ENCODE measurements around the gene TPSB2.
"Not testable (repeated sequence)": the region's sequence is repeated elsewhere in the genome, so short reads cannot be mapped to it uniquely, and the experiment has no call there.

The TPSB2 gene

DNA sequence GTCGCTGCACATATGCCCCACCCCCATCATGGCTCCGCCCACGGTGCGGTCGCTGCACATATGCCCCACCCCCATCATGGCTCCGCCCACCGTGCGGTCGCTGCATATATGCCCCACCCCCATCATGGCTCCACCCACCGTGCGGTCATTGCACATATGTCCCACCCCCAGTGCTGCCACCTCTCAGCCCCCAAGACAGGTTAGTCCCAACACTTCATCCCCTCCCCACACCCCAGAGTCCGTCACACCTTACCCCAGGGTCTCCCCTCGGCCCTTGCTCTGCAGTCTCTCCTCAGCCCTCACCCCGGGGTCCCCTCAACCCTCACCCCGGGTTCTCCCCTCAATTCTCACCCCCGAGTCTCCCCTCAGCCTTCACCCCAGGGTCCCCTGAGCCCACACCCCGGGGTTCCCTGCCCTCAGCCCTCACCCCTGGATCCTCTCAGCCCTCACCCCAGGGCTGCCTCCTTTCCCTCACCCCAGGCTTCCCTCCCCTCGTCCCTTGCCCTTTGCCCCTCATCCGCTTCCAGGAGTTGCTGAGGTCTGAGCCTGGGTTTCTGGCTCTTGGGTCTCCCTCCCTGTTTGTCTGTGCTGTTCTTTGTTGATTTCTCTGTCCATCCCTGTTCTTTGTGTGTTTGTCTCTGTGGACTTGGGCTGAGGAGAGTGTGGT is 30.5 kb downstream of the TPSB2 start:
- DNase-seq, result no peak

DNA sequence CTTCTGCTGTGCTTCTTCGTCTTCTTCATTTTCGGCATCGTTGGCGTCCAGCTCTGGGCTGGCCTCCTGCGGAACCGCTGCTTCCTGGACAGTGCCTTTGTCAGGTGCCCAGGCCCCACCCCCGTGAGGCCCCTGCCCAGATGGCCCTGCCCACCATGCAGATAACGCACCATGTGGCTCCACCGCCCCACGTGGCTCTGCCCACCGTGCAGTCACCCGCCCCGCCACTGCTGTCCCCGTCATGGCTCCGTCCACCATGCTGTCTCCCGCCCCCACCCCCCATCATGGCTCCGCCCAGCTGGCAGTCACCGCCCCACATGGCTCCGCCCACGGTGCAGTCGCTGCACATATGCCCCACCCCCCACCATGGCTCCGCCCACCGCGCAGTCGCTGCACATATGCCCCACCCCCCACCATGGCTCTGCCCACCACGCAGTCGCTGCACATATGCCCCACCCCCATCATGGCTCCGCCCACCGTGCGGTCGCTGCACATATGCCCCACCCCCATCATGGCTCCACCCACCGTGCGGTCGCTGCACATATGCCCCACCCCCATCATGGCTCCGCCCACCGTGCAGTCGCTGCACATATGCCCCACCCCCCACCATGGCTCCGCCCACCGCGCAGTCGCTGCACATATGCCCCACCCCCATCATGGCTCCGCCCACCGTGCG is 31.2 kb downstream of the TPSB2 start:
- DNase-seq, result not testable (repeated sequence)

DNA sequence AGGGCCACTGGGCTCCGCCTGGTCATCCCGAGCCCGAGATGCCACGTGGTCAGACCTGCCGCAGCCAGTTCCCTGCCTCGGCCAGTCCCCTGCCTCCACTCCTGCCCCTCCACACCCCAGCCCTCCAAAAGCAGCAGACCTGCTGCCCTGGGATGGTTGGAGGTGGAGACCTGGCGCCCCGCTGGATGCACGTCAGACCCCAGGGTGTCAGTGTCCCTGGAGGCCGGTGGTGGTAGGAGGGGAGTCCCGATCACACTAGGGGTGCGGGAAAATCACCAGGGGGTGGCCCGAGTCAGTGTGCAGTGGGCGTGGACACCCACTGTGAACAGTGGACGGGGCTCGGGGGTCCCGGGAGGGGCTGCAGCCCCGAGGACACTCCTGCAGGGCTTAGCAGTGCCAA is 31.8 kb downstream of the TPSB2 start:
- no peak for DNase-seq

DNA sequence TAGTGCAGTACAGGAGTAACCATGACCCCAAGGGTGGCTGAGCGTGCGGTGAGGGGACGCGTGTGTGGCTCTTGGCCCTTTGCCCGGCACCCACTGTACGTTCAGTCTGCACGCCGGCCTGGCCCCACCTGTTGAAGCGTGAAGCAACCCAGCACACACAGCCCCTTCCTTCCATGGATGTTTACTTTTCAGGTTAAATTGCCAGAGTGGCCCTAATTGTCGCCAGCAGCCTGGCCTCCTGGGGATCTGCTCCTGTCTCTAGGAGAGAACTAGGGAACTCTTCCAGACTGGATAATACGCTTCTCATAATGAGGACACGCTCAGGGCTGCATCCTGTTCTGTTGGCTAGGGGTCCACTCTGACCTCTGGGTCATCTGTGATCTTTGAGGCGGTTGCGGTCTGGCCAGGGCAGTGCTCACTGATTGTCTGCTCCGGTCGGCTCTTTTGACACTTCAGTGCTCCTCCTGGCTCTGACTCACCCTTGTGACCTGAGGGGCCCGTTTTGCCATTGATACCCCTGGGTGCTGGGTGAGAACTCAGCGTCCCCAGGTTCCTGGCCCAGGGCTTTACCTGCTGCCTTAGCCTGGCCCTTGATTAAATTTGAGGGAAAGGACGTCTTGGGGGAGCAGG is 32.6 kb downstream of the TPSB2 start:
- DNase-seq, result no peak

DNA sequence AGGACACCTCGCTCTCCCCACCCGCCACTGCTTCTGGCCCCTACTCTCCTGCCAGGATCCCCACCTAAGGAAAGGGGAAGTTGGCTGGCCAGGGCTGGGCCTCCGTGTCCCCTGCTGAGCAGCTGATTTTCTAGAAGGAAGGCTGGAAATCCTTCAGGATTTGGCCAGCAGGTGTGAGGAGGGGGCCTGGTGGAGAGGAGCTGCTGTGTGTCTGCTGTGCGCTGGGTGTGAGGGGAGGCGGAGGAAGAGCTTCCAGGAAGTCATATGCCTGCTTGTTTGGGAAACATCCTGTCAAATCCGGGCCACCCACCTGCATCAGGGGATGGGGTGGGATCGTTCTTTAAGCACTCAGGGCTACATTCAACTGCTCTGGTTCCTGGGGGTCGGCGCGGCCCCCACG is 33.5 kb downstream of the TPSB2 start:
- no peak for DNase-seq

DNA sequence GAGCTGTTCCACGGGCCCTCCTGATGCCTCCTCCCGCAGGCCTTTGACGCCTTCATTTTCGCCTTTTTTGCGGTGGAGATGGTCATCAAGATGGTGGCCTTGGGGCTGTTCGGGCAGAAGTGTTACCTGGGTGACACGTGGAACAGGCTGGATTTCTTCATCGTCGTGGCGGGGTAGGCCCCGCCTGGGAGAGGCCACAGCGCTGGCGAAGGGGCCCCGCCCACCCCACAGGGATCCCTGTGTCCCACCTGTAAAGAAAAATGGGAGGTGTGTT is 34.7 kb downstream of the TPSB2 start:
- DNase-seq, result no peak

DNA sequence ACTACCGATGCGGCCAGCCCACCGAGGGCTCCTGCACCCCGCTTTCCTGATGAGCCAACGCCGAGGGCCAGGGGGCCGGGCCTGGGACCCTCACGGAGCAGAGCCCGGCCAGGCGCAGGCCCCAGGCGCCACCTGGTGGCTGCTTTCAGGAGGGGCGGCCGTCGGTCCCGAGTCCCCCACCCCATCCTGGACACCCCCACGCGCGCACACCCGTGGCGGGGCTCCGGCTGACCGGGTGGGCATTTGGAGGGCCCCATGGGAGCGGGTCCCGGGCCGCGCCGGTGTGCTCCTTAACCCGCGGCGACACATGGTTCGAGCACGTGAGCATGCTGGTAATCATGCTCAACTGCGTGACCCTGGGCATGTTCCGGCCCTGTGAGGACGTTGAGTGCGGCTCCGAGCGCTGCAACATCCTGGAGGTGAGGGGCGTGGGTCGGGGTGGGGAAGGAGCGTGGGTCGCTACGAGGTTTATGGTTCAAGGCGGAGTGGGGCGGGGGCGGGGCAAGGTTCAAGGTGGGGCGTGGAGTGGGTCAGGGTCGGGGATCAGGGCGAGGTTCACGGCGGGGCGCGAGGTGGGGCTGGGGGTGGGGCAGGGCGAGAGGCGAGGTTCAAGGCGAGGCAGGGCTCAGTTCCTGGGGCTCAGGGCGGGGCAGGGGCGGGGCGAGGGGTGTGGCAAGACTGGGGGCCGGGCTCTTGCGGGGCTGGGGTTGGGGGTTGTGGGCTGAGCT is 35.2 kb downstream of the TPSB2 start:
- DNase-seq, result peak; percentile 63

DNA sequence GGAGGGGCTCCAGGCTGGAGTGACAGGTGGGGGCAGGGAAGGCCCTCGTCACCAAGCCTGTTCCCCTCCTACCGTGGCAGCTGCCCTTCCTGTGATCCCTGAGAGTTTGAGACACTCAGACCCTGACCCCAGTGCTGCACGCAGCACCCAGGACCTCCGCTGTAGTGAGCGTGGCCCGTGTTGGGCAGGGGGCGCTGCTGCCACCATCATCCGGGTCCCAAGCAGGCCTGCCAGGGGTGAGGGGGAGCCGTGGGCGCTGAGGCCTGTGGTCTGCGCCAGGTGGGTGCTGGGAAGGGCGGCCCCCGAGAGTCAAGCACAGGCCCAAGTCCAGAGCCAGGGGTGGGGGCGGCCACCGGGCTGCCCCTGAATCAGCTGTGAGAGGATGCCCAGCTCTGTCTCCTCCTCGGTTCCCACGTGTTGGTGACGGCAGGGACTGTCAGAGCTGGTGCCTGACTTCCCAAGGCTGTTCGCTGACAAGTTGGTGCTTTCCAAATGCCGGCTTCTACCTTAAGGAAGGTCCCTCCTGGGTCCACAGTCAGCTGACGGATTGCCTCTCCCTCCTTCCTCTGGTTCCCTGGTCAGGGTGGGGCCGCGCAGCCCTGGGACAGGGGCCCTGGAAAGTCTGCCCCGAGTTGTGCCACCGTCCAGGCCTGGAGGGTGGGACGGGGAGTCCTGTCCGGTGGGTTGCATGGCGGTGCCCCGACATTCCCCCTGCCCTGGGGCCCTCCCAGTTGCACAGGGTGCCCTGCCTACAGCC is 36.0 kb downstream of the TPSB2 start:
- DNase-seq, result no peak

DNA sequence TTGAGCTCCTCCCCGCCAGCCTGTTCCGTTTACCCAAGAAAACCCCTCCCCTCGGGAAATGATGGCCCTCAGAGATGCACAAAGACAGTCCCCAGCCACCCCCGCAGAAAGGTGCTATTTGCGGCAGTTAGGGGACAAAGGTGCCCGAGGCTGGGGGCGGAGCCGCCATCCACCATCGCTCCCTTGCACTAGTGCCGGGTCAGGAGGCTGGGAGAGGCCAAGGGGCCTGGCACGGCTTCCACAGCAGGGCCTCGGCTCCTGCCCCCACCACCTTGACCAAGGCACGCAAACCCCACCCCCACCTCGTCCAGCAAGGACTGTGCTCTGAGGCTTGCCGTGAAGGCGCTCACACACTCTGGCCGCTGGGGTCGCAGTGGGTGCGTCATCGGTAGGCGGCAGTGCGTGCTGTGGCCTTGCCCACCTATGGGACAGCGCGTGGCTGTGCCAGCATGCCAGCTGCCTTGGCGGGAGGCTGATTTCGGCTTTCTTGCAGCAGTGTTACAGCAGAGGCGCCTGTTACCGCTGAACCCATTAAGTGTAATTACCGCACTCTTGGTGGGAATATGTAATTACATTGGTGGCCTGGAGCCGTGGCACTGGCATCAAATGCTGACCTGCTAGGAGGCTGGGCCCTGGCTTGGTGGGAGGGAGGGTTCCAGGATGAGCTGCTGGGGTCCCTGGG is 36.7 kb downstream of the TPSB2 start:
- DNase-seq, result peak; percentile 44

DNA sequence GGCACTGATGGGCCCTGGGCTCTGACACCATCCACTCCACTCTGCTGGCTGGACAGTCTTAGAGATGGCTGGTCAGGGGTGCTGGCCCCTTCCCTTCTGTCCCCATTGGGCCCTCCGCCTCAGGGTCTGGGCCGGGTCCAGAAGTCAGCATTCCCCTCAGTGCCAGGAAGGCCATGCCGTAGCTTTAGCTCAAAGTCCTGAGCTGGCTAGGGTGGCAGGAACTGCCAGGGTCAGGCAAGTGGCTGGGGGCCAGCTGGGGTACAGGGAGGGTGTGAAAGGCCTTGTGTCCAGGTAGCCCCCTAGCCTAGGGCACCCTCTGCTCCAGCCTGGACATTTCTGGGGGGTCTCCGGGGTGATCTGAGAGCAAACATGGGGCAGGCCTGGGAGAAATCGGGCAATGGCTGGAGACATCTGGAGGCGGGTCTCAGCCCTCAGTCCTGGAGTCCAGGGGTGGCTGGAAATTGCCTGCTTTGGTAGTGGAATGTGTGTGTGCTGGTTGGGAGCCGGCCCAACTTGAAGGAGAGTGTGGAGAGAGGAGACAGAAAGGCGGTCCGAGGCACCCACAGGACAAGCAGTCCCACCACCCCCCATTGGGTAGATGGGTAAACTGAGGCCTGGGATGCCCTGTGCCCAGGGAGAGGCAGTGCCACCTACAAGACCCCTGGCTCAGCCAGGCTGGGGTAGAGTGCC is 37.5 kb downstream of the TPSB2 start:
- DNase-seq, result no peak

DNA sequence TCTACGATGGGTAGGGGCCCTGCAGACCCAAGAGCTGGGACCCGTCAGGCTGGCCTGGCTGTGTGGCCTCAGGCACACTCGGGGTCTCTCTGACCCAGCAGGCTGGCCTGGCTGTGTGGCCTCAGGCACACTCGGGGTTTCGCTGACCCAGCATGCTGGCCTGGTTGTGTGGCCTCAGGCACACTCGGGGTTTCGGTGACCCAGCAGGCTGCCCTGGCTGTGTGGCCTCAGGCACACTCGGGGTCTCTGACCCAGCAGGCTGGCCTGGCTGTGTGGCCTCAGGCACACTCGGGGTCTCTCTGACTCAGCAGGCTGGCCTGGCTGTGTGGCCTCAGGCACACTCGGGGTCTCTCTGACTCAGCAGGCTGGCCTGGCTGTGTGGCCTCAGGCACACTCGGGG is 39.2 kb downstream of the TPSB2 start:
- DNase-seq, result not testable (repeated sequence)

DNA sequence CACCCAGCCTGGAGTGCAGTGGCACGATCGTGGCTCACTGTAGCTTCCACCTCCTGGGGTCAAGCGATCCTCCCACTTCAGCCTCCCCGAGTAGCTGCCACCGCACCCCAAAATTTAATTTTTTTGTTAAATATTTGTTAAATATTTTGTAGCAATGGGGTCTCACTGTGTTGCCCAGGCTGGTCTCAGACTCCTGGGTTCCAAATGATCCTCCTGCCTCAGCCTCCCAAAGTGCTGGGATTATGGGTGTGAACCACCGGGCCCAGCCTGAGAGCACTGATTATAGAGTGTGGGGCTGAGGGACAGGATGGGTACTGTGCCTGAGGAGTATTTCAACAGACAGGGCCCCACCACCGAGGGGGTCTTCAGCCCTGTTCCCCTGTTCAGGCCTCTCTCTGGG is 40.5 kb downstream of the TPSB2 start:
- no peak for DNase-seq

DNA sequence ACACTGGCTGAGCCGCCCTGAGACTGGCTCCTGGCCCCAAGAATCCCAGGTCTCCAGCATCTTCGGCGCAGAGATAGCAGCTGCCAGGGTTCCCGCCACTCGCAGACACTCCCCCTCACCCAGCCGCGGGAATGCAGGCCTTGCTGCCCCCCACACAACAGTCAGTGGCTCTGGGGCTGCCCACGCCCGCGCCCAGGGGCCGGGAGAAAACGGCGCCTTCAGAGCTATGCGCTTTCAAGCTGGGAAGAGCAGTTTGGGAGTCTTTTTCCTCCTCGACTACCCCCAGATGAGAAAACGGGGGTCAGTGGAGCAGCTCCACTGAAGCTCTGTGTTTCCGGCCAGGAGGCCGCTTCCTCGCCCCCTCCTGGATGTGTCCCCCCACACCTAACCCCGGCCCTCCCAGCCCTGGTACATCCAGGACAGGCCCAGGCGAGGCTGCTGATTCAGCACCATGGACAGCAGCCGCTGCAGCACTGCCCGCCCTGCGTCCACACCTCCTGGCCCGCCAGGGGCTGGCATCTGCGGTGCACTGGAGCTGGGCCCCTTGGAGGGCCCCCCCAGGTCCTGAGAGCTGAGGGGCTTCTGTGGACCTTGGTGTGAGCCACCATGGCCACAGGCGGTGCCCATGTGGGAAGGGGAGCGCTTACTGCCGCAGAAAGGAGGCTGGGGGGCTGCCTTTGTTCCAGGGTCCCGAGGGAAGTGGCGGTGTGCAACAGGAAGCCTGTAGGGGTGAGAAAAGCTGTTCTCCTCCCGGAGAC is 41.4 kb downstream of the TPSB2 start:
- DNase-seq, result peak; percentile 79

DNA sequence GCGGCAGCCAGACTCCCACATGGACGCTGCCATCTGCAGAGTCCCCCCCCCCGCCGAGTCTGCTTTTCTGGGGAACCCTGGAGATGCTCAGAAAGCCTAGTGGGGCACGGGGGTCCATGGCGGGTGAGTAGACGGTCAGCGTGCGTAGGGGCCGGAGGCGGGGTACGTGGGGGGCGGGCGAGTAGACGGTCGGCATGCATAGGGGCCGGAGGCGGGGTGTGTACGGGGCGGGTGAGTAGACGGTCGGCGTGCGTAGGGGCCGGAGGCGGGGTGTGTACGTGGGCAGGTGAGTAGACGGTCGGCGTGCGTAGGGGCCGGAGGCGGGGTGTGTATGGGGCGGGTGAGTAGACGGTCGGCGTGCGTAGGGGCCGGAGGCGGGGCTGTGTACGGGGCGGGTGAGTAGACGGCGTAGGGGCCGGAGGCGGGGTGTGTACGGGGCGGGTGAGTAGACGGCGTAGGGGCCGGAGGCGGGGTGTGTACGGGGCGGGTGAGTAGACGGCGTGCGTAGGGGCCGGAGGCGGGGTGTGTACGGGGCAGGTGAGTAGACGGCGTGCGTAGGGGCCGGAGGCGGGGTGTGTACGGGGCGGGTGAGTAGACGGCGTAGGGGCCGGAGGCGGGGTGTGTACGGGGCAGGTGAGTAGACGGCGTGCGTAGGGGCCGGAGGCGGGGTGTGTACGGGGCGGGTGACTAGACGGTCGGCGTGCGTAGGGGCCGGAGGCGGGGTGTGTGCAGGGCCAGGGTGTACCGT is 44.4 kb downstream of the TPSB2 start:
- not testable (repeated sequence) for DNase-seq

DNA sequence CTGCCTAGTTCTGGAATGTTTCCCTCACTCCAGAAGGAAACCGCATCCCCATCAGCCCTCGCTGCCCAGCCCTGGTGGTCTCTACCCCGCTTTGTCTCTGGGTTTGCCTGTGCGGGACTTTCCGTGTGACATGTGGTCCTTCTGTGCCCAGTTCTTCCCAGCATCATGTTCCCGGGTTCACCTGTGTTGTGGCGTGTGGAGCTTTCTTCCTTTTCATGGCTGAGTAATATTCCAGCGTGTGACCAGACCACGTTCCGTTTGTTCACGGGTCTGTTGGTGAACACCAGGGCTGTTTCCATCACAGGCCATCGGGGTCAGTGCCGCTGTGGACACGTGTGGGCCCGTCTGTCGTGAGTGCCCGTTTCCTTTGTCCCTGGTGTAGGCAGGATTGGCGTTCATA is 45.0 kb downstream of the TPSB2 start:
- no peak for DNase-seq

DNA sequence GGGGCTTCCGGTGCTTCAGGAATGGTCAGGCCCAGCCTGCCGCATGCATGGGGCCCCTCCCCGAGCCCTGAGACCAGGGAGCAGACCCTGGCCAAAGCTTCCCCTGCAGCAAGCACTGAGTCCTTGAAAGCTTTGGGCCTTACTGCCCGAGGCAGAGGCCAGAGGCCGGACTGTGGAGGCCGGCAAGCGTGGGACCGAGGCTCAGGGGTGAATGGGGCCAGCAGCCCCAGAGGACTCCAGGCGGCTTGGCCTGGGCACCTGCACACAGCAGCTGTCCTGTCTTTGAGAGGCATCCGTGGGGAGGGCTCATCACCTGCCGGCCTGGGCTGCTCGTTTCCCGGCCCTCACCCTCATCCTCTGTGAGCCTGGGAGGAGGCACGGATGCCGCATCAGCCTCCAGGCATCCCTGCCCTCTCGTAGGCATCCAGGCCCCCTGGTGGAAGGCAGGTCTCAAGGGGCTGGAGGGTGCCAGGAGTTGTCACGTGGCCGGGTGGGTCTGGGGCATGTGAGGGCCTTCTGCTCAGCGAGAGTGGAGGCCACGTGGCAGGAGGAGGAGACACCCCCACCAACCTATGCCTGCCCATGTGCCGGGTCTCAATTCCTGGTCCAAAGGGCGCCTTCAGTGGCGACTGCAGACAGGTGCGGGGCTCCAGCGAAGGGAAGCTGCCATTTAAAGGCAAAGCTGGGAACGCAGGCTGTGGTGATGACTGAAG is 45.7 kb downstream of the TPSB2 start:
- no peak for DNase-seq

DNA sequence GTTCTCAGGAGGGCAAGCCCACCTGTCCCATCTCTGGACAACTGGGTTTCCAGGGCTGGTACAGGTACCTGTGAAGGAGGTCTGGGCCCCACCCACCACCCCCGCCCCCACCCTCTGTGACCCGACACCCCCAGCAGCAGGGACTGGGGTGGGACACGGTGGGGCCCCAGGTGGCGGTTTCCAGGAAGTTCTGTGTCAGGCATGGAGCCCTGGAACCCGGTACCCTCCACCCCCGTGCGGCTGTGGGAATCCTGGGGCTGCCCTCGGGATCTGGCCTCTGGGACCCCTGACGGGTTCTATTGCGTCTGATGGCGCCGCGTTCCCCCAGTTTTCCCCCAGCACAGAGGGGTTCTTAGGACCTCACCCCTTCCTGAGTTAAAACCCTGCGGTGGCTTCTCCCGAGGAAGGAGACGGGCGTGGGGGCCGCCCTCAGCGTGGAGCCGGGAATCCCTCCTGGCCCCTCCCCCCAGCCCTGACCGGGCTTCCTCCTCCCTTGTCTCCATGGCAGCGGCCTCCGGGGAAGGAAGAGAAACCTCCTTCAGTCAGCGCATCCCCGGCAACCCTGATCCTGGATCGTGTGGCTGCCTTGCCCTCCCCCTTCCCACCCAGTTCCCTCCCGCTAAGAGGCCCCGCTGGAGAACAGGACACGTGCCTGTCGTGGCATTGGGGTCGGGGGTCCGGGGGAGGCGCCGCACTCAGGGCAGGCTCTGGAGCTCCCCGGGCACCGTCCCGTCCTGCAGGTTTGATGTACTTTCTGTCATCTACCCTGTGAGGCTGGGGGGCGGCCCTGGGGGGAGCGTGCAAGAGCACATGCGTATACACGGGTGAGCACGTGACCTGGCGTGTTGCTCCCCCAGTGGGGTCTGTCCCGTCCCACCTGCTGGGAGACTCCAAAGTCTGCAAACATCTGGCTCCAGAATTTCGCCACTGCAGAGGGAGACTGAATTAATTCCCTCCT is 46.8 kb downstream of the TPSB2 start:
- DNase-seq, result peak; percentile 91

DNA sequence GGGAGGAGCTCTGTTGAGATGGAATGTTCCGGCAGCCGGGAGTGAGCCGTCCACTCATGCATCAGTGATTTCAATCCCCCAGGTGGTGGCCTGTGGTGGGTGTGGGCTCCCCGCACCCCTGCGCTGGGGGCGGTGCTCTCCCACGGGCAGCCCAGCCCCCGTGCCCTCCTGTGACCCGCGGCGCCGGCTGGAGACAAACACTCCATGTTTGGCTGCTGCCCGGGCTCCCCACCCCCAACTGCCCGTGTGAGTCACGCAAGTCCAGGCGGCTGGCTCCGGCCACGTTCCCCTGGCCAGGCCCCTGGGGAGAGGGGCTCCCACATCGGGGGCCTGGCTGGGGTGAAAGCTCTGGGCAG is 47.7 kb downstream of the TPSB2 start:
- DNase-seq, result peak; percentile 79

Measured in eye (tissue), 1 donor.